Astrocyte (in vitro differentiated cells and primary cell): ENCODE measurements around the gene CD81. TPM values are rescaled to one million over a fixed set of nuclear protein-coding genes. Genes with fewer than 3 reads are reported as not detected.
A peak's percentile ranks its signal among the peaks of the same experiment; 100 is the strongest.

Source experiments
- DNase-seq: peaks from one replicate; pipeline ENCODE4 v3.0.0-alpha.2; 2010; ENCODE audit warnings: low read depth
- FAIRE-seq: peaks from 2 replicates; lab custom pipeline; 2011; peaks lifted over from hg19 to GRCh38; lab: Jason Lieb, UNC
- H2AFZ ChIP-seq: 2 replicates; pipeline ENCODE4 v1.6.0; 2012; ENCODE audit warnings: low read depth, low read length, inconsistent platforms
- H3K27ac ChIP-seq: 2 replicates; pipeline ENCODE4 v1.5.1; 2011; ENCODE audit warnings: low read depth, low read length, inconsistent platforms
- H3K27me3 ChIP-seq: 2 replicates; pipeline ENCODE4 v1.6.0; 2011; ENCODE audit warnings: low read length, inconsistent platforms; ENCODE audit not compliant: insufficient read depth
- H3K36me3 ChIP-seq: 2 replicates; pipeline ENCODE4 v1.5.1; 2011; ENCODE audit warnings: low read length, inconsistent platforms; ENCODE audit not compliant: insufficient read depth
- H3K4me1 ChIP-seq: 2 replicates; pipeline ENCODE4 v1.5.1; 2011; ENCODE audit warnings: low read length, inconsistent platforms; ENCODE audit not compliant: insufficient read depth
- H3K4me2 ChIP-seq: 2 replicates; pipeline ENCODE4 v1.6.0; 2012; ENCODE audit warnings: low read length, inconsistent platforms
- H3K4me3 ChIP-seq: 2 replicates; pipeline ENCODE4 v1.5.1; 2011; ENCODE audit warnings: low read depth, mild to moderate bottlenecking, low read length, inconsistent platforms; ENCODE audit not compliant: insufficient read depth
- H3K79me2 ChIP-seq: 2 replicates; pipeline ENCODE4 v1.6.0; 2012; ENCODE audit warnings: mild to moderate bottlenecking, low read length, inconsistent platforms; ENCODE audit not compliant: insufficient read depth
- H3K9ac ChIP-seq: 2 replicates; pipeline ENCODE4 v1.6.0; 2012; ENCODE audit warnings: mild to moderate bottlenecking, low read length, inconsistent platforms
- H3K9me3 ChIP-seq: 2 replicates; pipeline ENCODE4 v1.5.1; 2012; ENCODE audit warnings: low read depth, mild to moderate bottlenecking, low read length, inconsistent platforms; ENCODE audit not compliant: insufficient read depth
- H4K20me1 ChIP-seq: 2 replicates; pipeline ENCODE4 v1.6.0; 2012; ENCODE audit warnings: low read length, inconsistent platforms; ENCODE audit not compliant: insufficient read depth
- H3K27ac Mint-ChIP-seq: one replicate; pipeline ENCODE4 v1.8.0; 2021; ENCODE audit warnings: mild to moderate bottlenecking, mixed read lengths; ENCODE audit not compliant: unreplicated experiment
- H3K27me3 Mint-ChIP-seq: one replicate; pipeline ENCODE4 v1.8.0; 2021; ENCODE audit warnings: low read depth, mixed read lengths; ENCODE audit not compliant: unreplicated experiment
- H3K36me3 Mint-ChIP-seq: one replicate; pipeline ENCODE4 v1.8.0; 2021; ENCODE audit warnings: low read depth, mixed read lengths; ENCODE audit not compliant: unreplicated experiment
- H3K4me1 Mint-ChIP-seq: one replicate; pipeline ENCODE4 v1.8.0; 2021; ENCODE audit warnings: low read depth, mixed read lengths; ENCODE audit not compliant: unreplicated experiment
- H3K4me3 Mint-ChIP-seq: one replicate; pipeline ENCODE4 v1.8.0; 2021; ENCODE audit warnings: mild to moderate bottlenecking, moderate library complexity, mixed read lengths; ENCODE audit not compliant: unreplicated experiment
- H3K9me3 Mint-ChIP-seq: one replicate; pipeline ENCODE4 v1.8.0; 2021; ENCODE audit warnings: mild to moderate bottlenecking, mixed read lengths; ENCODE audit not compliant: unreplicated experiment
- EZH2 ChIP-seq: IDR thresholded peaks from 2 replicates; pipeline ENCODE4 v1.6.1; 2012; ENCODE audit warnings: mild to moderate bottlenecking, low read length, inconsistent platforms; ENCODE audit not compliant: insufficient read depth
- total RNA-seq: library from RNA; stranded (reverse); gene quantifications from 2 replicates; pipeline ENCODE4 v1.2.1, GENCODE V29; 2021
- TF ChIP-seq, protein P1 (sequence below): IDR thresholded peaks from 2 replicates; pipeline ENCODE4 v1.5.1; 2011; ENCODE audit warnings: low read depth, mild to moderate bottlenecking, inconsistent platforms, low read length, moderate library complexity; ENCODE audit not compliant: insufficient read depth

Gene CD81
- total RNA-seq, 1 donor from 2014 or later: 625 TPM

DNA sequence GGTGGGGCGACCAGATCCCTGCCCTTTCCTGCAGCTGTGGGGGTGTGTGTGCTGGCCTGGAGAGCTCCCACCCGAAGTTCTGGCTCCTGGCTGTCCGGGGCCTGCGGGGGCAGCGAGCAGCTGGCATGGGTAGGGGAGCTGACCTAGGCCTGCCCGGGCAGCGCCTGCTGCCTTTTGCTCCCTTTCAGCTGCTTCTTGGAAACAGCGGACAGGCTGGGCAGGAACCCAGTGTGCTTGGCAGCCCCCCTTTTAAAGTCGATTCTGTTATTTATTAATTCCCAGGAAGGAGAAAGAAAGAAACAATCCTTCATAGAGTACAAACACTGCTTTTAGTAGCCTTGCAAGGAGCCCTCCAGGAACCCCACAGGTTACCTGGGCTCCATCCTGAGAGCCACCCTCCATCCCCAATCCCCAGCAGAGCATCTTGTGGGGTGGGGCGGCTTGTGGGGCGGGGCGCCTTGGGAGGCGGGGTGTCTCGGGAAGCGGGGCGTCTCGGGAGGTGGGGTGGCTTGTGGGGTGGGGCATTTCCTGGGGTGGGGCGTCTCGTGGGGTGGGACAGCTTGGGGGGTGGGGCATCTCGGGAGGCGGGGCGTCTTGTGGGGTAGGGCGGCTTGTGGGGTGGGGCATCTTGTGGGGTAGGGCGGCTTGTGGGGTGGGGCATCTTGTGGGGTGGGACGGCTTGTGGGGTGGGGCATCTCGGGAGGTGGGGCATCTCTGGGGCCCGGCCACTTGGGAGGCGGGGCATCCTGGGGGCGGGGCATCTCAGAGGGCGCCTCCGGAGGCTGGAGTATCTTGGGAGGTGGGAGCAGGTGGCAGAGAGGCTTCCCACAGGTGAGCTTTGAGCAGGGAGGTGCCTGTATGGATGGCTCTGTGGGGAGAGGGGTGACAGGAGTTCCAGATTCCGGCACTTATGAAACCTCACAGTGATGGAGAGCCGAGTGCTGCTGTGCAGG, 7.0 kb downstream of the CD81 start:
- H3K9me3 ChIP-seq: no peaks in the 10 kb centered on the region
- H4K20me1 ChIP-seq: peaks cover 95% of the 10 kb centered on the region
- Mint-ChIP-seq H3K4me1 (peaks cover 21% of the 10 kb centered on the region), H3K27me3 (no peaks in the 10 kb centered on the region), H3K4me3 (no peak overlapping the region), H3K27ac (no peak overlapping the region), H3K9me3 (no peaks in the 10 kb centered on the region), H3K36me3 (peaks cover 2% of the 10 kb centered on the region)
- DNase-seq: no peak
- TF ChIP-seq, protein P1, sequence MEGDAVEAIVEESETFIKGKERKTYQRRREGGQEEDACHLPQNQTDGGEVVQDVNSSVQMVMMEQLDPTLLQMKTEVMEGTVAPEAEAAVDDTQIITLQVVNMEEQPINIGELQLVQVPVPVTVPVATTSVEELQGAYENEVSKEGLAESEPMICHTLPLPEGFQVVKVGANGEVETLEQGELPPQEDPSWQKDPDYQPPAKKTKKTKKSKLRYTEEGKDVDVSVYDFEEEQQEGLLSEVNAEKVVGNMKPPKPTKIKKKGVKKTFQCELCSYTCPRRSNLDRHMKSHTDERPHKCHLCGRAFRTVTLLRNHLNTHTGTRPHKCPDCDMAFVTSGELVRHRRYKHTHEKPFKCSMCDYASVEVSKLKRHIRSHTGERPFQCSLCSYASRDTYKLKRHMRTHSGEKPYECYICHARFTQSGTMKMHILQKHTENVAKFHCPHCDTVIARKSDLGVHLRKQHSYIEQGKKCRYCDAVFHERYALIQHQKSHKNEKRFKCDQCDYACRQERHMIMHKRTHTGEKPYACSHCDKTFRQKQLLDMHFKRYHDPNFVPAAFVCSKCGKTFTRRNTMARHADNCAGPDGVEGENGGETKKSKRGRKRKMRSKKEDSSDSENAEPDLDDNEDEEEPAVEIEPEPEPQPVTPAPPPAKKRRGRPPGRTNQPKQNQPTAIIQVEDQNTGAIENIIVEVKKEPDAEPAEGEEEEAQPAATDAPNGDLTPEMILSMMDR: no peak
- no peak for TF ChIP-seq EZH2
- H3K27ac ChIP-seq: no peak overlapping the region
- H3K4me2 ChIP-seq: peak overlapping the region; percentile 59
- H3K9ac ChIP-seq: no peak overlapping the region
- H3K4me3 ChIP-seq: no peak overlapping the region
- H3K79me2 ChIP-seq: peaks cover 96% of the 10 kb centered on the region
- peaks cover 48% of the 10 kb centered on the region for H3K4me1 ChIP-seq
- H3K27me3 ChIP-seq: no peaks in the 10 kb centered on the region
- no peak overlapping the region for H2AFZ ChIP-seq
- no peak for FAIRE-seq
- no peaks in the 10 kb centered on the region for H3K36me3 ChIP-seq

DNA sequence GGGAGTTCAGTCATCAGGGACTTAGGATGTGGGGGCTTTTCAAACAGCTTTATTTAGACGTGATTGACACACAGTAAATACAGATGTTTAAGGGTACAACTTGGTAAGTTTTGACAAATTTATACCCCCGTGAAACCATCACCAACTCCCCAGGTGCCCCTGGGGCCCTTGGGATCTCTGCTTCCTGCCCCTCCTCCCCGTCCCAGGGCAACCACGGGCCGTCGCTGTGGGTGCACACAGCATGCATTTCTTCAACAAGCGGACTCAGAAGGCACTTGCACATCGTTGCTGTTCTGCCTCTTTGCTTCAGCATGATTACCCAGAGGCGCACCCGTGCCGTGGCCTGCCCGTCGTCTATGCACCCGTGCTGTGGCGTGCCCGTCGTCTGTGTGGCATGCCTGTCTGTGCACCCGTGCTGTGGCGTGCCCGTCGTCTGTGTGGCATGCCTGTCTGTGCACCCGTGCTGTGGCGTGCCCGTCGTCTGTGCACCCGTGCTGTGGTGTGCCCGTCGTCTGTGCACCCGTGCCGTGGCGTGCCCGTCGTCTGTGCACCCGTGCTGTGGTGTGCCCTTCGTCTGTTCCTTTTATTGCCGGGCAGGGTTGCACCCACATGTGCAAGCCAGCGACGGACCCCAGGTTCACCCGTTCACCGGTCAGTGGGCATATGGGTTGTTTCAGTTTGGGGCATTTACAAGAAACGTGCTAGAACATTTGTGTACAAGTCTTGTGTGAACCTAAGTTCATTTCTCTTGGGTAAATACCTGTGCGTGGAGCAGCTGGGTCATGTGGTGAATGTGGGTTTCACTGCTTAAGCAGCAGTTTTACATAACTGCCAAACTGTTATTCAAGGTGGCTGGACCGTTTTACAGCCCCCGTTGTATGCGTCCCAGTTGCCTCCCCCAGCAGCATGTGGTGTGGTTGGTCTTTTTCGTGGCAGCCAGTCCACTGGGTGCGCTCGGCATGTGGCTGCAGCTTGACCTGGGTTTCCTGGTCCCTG, 8.3 kb downstream of the CD81 start:
- Mint-ChIP-seq H3K27ac (peak overlapping the region; percentile 47), H3K9me3 (no peaks in the 10 kb centered on the region), H3K4me3 (no peak overlapping the region), H3K27me3 (no peaks in the 10 kb centered on the region), H3K4me1 (peaks cover 27% of the 10 kb centered on the region), H3K36me3 (peaks cover 4% of the 10 kb centered on the region)
- Histone ChIP-seq H3K4me3 (no peak overlapping the region), H3K36me3 (no peaks in the 10 kb centered on the region), H2AFZ (no peak overlapping the region), H3K4me2 (no peak overlapping the region), H3K27me3 (no peaks in the 10 kb centered on the region), H3K4me1 (peaks cover 49% of the 10 kb centered on the region), H3K9me3 (no peaks in the 10 kb centered on the region), H3K27ac (no peak overlapping the region), H3K9ac (no peak overlapping the region), H3K79me2 (peaks cover 97% of the 10 kb centered on the region), H4K20me1 (peaks cover 96% of the 10 kb centered on the region)
- FAIRE-seq (no peak), DNase-seq (no peak)
- TF ChIP-seq EZH2: no peak
- TF ChIP-seq, protein P1: no peak
